ENCODE measurements around the gene MYCN.

DNA sequence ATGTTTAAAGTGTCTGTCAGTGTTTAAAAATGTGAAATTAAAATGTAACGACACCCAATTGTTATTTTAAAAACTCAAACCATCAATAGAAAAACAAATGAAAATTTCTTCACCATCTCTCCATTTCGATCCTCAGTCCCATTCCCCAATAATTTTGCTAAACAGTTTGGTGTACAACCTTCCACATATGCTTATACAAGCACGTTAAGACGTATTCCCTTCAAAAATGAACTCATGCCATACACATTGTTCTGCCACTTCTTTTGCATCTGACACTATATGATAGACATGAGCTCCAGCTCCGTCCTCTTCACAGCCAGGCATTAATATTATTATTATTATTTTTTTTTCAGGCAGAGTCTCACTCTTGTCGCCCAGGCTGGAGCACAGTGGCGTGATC lies 14.1 kb upstream of the MYCN start:
- TF ChIP-seq CREB1 (IDR thresholded peaks at IDR 0.05; ENCODE audit: low read depth) (no peak), FOXM1 (IDR thresholded peaks at IDR 0.05; ENCODE audit: borderline replicate concordance, low read depth) (no peak)

Data from Ishikawa (cell line).